ENCODE measurements around the gene CDH15. TPM values are rescaled to one million over a fixed set of nuclear protein-coding genes. Genes with fewer than 3 reads are reported as not detected.

CDH15 gene
- total and polyA plus RNA-seq, 2 of the 13 experiments (the other 11 are each of a cell fraction or from before 2014, with no cell fraction given) = 0.74 to 2.2 TPM

GRCh38 chr16:89198417-89199240 is 27.1 kb downstream of the CDH15 start (continued):
- TF ChIP-seq GPBP1L1 (CRISPR knock-in tag; IDR thresholded peaks at IDR 0.05) (no peak), HBP1 (CRISPR knock-in tag; IDR thresholded peaks at IDR 0.05; ENCODE audit: low read depth) (no peak), TOPORS (CRISPR knock-in tag; IDR thresholded peaks at IDR 0.05) (no peak), POLR2G (IDR thresholded peaks at IDR 0.05; ENCODE audit: low read depth, low read length) (no peak), RBFOX2 (IDR thresholded peaks at IDR 0.05; ENCODE audit: low read depth, low read length) (no peak), ZMYM4 (CRISPR knock-in tag; IDR thresholded peaks at IDR 0.05) (no peak), JDP2 (CRISPR knock-in tag; IDR thresholded peaks at IDR 0.05; ENCODE audit: borderline replicate concordance) (no peak), ONECUT2 (CRISPR knock-in tag; IDR thresholded peaks at IDR 0.05) (no peak), ZNF580 (CRISPR knock-in tag; IDR thresholded peaks at IDR 0.05; ENCODE audit: borderline replicate concordance, low read depth) (no peak), ZKSCAN8 (CRISPR knock-in tag; IDR thresholded peaks at IDR 0.05; ENCODE audit: borderline replicate concordance) (no peak), NRL (CRISPR knock-in tag; IDR thresholded peaks at IDR 0.05; ENCODE audit: borderline replicate concordance) (no peak), MYC (CRISPR knock-in tag; IDR thresholded peaks at IDR 0.05; ENCODE audit: borderline replicate concordance) (peak; percentile 27; the same call in 1 of the 2 replicates), ZBTB37 (CRISPR knock-in tag; IDR thresholded peaks at IDR 0.05) (no peak), PATZ1 (CRISPR knock-in tag; IDR thresholded peaks at IDR 0.05) (peak; percentile 54), RBAK (CRISPR knock-in tag; IDR thresholded peaks at IDR 0.05) (no peak), HNF4G (IDR thresholded peaks at IDR 0.05; ENCODE audit: borderline replicate concordance, low read depth, low read length) (no peak), HNF4G (CRISPR knock-in tag; IDR thresholded peaks at IDR 0.05; ENCODE audit: borderline replicate concordance, low read depth) (no peak), ISX (CRISPR knock-in tag; conservative IDR thresholded peaks at IDR 0.05) (no peak), ZBTB10 (CRISPR knock-in tag; IDR thresholded peaks at IDR 0.05; ENCODE audit: borderline replicate concordance) (no peak)
